NK-92 treated with Interleukin-12 subunit alpha and Interleukin-12 subunit beta, amount 100 ng/mL, for 24 hours (cell line): ENCODE data around the gene SLC27A4.

Experiments
- DNase-seq: peaks from one replicate; lab custom pipeline; 2025; lab: John Stamatoyannopoulos, UW

The SLC27A4 gene

DNA sequence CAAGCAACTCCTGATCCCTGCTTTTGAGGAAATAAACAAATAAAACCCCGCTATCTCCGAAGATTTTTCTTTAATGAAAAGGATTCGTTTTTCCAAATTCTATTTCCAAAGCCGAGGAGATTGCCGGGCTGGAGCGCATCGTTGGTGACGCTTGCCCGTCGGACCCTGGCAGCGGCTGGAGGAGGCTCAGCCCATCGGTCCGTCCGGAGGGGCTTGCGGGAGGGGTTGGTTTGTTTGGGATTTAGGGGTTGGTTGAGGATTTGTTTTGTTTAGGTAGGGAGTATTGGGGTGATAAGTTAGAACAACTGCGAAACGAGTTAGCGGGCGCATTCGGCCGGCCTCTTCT, 51.6 kb downstream of the SLC27A4 start:
- no peak for DNase-seq

GRCh38 chr9:128392302-128393144, 52.2 kb downstream of the SLC27A4 start:
- no peak for DNase-seq

GRCh38 chr9:128393145-128393775, 52.9 kb downstream of the SLC27A4 start:
- DNase-seq = no peak

GRCh38 chr9:128393970-128394369, 53.6 kb downstream of the SLC27A4 start:
- no peak for DNase-seq

DNA sequence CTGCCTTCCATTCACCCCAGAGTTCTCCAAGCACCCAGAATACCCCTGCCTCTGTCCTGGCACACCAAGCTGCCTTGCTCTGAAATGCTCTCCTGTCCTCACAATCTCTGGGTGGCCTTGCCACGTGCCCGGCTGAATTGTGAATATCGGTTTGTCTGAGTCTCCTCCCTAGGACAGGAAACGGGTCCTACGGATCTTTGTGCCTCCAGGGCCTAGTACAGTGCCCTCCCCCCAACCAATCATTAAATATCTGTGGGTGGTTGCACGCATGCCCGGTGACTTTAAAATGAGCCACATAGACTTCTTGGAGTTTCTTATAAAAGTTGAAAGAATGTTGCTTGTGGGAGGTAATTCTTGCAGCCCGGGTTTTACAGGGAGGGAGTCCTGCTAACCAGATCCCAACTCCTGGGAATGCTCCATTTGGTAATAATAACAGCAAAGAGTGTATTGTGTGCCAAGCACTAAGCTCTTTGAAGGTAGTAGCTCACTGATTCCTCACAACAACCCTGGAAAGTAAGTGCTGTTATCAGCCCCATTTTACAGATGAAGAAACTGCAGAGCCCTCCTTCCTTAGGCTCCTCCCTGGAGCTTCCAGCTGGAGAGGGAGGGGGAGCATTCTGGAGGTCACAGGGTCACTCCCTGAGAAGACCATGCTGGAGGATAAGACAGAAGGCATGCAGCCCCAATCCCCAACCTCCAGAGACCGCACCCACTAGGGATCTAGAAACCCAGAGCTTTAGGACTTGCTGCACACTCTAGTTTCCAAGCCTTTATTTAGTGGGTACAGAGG, 54.2 kb downstream of the SLC27A4 start:
- DNase-seq = no peak

DNA sequence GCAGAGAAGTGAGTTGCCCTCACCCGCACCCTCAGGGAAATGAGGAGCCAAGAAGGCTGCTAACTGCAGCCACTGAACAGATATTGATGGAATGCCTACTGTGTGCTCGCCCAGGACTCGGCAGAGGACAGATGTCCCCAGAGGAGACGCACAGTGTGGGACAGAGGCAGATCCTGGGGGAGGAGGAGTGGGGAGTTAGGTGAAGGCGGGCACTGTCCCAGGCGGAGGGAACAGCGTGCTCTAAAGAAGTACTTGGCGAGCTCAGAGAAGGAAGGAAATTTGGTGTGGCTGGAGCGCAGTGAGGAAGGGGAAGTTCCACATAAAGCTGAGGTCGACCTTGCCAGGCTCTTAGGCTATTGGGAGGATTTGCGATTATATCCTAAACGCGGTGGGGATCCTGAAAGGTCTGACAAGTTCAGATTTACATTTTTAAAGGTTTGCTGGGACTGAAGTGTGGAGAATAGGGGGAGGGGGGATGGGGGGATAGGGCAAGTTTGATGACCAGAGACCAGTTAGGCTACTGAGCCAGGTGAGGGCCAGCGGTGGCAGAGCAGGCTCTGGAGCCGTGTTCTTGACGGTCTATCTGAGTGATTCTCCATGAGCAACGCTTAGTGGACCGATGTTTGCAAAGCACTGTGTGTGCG, 56.8 kb downstream of the SLC27A4 start:
- no peak for DNase-seq

GRCh38 chr9:128397831-128398230, 57.5 kb downstream of the SLC27A4 start:
- DNase-seq = no peak

- DNase-seq = no peak
Measured at GRCh38 chr9:128399861-128400260, 59.5 kb downstream of the SLC27A4 start.

DNA sequence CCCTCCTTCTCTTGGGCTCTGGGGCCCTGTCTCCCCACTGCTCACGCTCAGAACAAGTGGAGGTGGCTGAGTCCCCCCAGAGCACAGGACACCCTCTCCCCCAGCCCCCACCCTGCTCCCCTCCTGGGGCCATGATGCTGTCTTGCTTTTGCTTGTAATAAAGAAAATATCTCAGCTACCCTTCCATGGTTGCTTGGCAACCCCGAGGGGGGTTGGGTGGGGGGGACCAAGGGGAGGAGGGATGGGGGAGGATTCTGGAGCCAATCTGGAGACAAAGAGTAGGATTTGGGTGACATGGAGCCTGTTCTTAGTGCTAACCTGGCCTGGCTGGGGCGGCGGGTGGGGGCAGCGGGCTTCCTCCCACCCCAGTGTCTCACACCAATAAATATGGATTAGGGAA, 64.2 kb downstream of the SLC27A4 start:
- DNase-seq = no peak

DNA sequence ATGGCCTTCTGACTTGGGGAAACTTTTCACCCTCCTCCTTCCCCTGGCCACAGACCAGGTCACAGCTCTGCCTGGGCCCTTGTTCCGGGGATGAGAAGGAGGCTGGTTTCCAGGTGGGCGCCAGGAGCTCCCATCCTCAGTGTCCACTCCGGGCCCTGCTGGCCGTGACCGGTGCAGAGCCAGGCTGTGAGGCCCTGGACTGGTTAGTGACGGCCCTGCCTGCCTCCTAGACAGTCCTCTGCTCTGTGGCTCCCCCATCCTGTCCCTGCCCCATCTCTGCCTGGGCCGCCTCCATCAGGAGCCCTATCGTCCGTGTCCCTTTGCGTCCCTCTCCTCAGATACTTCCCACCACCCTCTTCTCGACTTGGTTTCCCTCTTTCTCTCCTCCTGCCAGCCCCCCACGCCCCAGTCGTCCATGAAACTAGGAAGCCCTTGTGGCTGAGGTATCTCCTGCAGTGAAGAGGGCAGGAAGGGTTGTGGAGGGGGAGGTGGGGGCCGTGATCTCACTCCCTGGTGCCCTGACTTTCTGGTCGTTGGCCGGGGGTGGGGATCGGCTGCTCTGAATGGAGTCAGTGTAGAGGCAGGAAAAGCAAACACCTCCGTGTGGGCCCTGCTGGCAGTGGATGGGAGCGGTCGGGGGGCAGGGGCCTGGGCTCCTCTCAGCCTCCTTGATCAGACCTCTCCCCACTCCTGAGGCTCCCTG, 64.9 kb downstream of the SLC27A4 start:
- DNase-seq = no peak

GRCh38 chr9:128405780-128406171, 65.4 kb downstream of the SLC27A4 start:
- DNase-seq = no peak

DNA sequence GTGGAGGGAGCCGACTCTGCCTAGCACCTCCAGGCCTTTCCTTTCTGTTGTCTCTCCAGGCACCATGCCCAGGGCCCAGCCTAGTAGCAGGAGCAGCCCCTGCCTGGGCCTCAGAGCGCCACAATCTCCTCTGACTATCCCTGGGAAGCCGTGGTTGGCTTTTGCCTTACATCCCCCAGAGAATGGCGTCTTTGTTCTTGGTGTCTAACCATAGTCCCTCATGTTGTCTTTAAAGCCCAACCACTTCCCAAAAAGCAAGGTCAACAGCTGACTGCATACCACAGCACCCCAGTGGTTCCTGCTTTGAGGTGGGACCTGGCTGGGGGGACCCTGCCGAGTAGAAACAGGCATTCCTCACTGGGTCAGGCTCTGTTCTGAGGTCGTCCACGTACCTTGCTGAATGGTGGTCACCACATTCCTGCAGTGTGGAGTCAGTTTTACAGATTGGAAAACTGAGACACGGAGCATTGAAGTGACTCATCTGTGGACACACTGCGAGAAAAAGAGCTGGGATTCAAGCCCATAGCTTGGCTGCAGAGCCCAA, 66.6 kb downstream of the SLC27A4 start:
- DNase-seq = no peak

- no peak for DNase-seq
Measured at GRCh38 chr9:128408963-128409431, 68.7 kb downstream of the SLC27A4 start.

DNA sequence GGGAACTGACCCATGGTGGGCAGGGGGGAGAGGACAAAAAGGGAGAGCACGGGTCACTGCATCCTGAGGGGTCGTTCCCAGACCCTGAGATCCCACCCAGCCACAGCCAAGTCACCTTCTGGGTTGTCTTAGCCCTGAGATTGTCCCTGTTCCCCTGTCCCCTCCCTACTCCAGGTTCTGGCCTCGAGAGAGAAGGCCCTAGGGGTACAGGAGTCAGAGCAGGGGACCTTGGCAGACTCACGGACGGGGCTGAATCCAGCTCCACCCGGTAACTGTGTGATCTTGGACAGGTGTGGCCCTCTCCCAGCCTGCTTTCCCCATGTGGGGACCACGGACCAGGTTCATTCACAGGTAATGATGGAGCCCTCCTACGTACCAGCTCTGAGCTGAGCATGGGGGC, 69.1 kb downstream of the SLC27A4 start:
- DNase-seq = no peak

GRCh38 chr9:128409978-128410377, 69.7 kb downstream of the SLC27A4 start:
- no peak for DNase-seq
